Right renal pelvis (tissue), 4 donors: ENCODE measurements around the gene AGAP5. TPM values are rescaled to one million over a fixed set of nuclear protein-coding genes. Genes with fewer than 3 reads are reported as not detected.
A peak's percentile ranks its signal among the peaks of the same experiment; 100 is the strongest.
"Not testable (repeated sequence)": the region's sequence is repeated elsewhere in the genome, so short reads cannot be mapped to it uniquely, and the experiment has no call there.

Experiments
- DNase-seq, 4 donors: peaks; one replicate each; pipeline ENCODE4 v3.0.0-alpha.2; 2013; ENCODE audit warnings: low read depth in 4 of 4, low spot score in 3 of 4, missing footprints in 1 of 4
- polyA plus RNA-seq, 4 donors: library from polyadenylated mRNA; unstranded; fragments of 120-200 nt; gene quantifications; one replicate each; pipeline ENCODE4 v1.2.1, GENCODE V29; 2013; ENCODE audit not compliant: insufficient read length in 4 of 4

The AGAP5 gene
- polyA plus RNA-seq = 10 to 100 TPM in 1 of 4 donors, 1 to 10 TPM in 3; 8.6 to 14.2 (median 9.2) TPM

GRCh38 chr10:73697675-73698159 lies at the start of gene AGAP5:
TSS of gene AGAP5 (minus strand) at chr10:73698109. CDS start at chr10:73697755, 354 bp downstream.
- not testable (repeated sequence) for DNase-seq

DNA sequence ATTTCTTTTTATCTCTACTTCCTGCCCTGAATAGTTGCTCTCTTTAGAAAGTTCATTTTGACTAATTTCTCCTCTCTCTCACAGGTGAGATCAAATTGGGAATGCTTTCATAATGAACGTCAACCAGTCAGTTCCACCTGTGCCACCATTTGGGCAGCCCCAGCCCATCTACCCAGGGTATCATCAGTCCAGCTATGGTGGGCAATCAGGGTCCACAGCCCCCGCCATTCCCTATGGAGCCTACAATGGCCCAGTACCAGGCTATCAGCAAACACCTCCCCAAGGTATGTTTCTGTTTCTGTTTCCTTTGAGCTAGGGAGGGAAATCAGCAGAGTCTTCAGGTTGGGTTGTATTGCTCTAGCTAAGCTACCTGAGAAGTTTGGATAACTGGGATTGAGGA lies 48.8 kb upstream of the AGAP5 start:
- no peak for DNase-seq

GRCh38 chr10:73744664-73744975 lies 46.7 kb upstream of the AGAP5 start:
- DNase-seq = peak in 1 of 4 donors; percentile 29

DNA sequence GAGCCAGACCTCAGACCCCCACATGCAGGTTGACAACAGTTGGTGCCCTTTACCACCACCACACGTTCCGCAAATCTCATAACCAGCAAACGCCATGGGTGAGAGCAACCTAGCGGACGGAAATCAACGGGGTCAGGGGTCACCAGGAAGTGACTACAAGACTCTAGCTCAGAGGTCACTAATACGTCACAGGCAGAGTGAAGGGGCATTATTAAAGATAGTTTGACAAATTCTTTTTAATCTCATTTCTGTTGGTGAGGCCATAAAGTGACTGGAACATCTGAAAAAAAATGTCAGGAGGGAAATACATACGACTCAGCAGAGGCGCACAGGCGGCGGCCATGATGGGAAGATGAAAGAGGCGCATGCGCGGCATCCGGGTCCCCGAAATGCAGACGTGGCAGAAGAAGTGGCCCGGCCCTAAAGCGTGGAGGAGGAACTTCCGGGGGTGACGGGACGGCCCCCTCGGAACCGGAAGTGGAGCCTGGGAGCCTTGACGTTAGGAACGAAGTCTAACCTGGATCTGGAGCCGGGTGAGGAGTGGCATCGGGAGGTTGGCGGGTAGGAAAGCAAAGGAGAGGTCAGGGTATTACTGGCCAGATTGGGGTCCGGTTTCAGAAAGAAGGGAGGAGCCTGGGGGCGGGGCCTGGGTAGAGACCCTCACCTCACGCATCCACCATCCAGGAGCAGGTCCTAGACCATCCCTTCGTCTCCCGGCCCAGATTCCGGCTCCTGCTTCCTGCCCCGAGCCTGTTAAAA lies 46.2 kb upstream of the AGAP5 start, which contains the start of gene SEC24C:
SEC24C (plus strand) TSS at position 468 of the 759 bp plus-strand sequence. CDS start 2,461 bp downstream, outside the sequence.
- peak; percentile 96 to 99 (median 96) for DNase-seq

DNA sequence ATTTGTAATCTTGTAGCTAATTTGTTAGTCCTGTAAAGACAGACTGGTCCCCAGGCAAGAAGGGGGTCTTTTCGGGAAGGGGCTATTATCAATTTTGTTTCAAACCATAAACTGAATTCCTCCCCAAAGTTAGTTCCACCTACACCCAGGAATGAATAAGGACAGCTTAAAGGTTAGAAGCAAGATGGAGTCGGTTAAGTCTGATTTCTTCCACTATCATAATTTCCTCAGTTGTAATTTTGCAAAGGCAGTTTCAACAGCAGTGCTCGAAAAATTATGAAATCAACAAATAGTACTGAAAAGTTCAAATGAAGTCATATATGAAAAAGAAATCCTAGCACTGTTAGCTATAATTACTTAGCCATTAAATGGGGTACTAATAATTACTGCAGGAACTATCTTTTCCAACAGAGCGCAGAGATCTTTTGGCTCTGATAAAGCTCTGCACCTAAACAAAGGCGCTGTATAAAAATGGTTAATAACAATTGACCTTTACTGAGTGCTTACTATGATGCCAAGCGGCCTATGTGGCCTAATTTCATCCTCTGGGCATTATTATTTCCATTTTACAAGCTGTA lies 45.5 kb upstream of the AGAP5 start:
- DNase-seq = no peak

DNA sequence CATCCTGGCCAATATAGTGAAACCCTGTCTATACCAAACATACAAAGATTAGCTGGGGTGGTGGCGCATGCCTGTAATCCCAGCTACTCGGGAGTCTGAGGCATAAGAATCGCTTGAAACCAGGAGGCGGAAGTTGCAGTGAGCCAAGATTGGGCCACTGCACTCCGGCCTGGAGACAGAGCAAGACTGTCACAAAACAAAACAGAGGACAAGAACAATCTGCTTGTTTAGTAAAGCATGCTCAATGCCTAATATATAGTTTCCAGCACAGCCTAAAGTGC lies 44.5 kb upstream of the AGAP5 start:
- no peak for DNase-seq

- DNase-seq = not testable (repeated sequence)
Measured at GRCh38 chr10:73740501-73741254, 42.8 kb upstream of the AGAP5 start.

DNA sequence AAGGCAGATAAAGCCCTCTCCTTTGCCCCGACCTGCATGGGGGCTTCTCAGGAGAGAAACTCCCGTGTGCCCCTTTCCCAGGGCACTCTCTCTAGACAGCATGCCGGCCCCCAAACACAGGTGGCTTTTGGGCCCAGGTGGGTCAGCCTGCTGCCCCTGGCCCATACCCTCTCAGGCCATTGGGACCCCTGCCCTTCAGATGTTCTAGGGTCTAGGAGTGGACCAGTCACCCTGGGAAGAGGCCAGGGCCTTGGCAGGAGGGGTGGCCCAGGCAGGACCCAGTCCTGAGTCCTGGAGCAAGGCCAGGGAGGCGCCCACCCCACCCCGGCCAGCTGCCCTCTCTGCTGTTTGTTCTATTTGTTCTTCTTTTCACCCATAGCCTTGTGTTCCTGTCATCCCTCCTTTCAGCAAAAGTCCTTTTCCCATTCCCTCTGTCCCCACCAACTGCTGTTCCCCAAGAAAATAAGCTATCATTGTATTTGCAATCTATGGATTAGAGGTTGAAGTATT lies 36.9 kb upstream of the AGAP5 start:
- no peak for DNase-seq

- no peak for DNase-seq
Measured at GRCh38 chr10:73734028-73734720, 36.3 kb upstream of the AGAP5 start.

DNA sequence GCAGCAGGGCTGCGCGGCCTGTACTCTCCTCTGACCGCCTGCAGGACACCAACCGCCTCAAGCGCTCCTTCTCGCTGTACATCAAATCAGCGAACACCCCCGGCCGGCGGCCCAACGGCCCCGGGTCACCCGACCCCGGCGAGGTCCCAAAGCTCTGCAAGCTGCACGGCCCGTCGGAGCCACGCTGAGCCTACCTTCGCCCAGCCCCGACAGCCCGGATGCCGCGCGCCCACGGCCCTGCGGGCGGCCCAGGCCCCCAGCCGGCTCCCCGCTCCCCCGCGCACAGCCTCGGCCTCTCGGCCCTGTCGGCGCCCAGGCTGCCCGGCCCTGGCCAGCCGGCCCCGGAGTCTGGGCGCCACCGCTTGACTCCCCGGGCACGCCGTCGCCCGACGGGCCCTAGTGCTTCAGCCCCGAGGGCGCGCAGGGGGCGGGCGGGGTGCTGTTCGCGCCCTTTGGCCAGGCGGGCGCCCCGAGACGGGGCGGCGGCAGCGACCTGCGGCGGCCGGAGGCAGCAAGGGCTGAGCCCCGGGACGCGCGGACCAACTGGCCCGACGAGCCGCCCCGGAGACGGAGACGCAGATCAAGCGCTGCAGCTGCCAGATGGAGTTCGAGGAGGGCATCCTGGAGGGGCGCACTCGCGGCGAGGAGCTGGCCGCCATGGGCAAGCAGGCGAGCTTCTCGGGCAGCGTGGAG lies 35.2 kb upstream of the AGAP5 start:
- no peak for DNase-seq

DNA sequence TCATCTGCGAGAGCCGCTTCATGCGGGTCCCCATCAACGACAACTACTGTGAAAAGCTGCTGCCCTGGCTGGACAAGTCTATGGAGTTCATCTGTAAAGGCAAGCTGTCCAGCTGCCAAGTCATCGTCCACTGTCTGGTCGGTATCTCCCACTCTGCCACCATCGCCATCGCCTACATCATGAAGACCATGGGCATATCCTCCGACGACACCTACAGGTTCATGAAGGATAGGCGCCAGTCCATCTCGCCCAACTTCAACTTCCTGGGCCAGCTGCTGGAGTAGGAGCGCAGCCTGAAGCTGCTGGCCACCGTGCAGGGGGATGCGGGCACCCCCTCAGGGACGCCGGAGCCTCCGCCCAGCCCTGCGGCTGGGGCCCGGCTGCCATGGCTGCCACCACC lies 34.5 kb upstream of the AGAP5 start:
- no peak for DNase-seq

DNA sequence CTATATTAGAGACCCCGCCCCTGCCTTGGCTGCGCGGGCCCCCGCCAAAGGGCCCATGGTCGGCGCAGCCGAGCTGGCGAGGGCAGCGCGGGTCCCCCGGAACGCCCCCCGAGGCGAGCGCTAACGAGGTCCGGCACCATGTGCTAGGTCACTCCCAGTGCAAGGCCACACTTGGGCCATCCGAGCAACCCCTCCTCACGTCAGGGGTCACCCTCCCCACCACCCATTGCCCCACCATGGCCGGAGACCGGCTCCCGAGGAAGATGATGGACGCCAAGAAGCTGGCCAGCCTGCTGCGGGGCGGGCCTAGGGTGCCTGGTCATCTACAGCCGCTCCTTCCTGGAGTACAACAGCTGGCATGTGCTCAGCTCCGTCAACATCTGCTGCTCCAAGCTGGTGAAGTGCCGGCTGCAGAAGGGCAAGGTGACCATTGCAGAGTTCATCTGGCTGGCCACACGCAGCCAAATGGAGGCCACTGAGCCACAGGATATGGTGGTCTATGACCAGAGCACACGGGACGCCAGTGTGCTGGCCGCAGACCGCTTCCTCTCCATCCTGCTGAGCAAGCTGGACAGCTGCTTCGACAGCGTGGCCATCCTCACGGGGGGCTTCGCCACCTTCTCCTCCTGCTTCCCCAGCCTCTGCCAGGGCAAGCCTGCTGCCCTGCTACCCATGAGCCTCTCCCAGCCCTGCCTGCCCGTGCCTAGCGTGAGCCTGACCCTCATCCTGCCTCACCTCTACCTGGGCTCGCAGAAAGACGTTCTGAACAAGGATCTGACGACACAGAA lies 33.9 kb upstream of the AGAP5 start:
- DNase-seq = no peak

GRCh38 chr10:73730153-73730906 lies 32.4 kb upstream of the AGAP5 start:
- DNase-seq = peak; percentile 86 to 93 (median 92)

DNA sequence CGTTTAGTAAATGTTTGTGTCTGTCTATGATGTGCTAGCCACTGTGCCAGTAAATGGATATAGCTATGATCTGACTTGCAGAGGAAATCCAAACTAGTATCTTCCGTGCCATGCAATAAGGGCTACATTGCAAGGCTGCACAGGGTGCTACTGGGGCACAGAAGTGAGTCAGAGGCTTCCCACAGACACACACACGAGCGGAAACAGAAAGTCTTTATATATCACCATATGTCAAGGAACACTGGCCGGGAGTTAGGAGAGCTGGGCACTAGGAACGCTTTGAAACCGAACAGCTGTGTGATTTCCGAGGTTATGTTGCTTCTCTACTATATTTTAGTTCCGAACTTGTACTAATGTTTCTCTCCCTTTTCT lies 31.9 kb upstream of the AGAP5 start:
- DNase-seq = peak in 1 of 4 donors; percentile 10

- DNase-seq = no peak
Measured at GRCh38 chr10:73723516-73723915, 25.6 kb upstream of the AGAP5 start.

DNA sequence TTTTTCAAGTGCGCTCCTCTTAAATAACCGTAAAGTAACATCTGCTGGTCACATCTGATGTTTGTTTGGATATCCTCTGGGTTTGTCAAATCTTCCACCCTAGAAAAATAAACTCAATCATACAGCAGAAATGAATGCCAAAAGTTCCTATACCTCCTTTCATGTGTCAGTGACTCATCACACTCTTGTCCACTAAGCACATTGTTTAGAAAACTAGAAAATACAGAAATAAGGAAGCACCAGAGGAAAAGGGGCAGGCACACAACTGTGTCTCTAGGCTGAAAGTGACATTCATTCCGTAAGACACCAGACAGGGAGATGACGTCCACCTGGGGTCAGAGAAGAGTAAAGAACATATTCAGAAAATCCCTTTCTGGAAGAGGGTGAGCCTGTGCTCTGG lies 22.7 kb upstream of the AGAP5 start:
- not testable (repeated sequence) for DNase-seq

GRCh38 chr10:73717556-73717955 lies 19.6 kb upstream of the AGAP5 start:
- DNase-seq = no peak

DNA sequence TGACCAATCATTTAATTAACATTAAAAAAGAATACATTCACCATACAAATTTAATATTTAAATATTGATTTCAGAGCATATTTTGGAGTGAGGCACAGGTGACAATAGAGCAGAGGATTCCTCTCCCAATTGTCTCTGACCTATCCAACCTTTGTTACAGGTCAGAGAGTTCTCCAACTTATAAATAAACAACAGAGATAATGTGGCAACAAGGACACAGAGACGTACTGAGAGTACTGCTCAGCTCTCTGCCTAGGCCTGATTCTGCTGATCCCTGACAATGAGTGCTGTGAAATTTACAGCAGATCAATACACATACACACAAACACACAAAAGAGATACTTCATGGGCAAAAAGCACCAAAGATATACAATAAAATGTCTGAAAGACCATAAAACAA lies 18.3 kb upstream of the AGAP5 start:
- DNase-seq = no peak
